Aorta (tissue), 5 donors: ENCODE measurements around the gene TEX54. TPM values are rescaled to one million over a fixed set of nuclear protein-coding genes. Genes with fewer than 3 reads are reported as not detected.
A peak's percentile ranks its signal among the peaks of the same experiment; 100 is the strongest.

Experiments used
- ATAC-seq: fragments of 200-7000 bp; cut with Tn5 transposase; one replicate; pipeline ENCODE4 v1.9.1; 2022; ENCODE audit warnings: moderate library complexity; ENCODE audit not compliant: low FRiP score
- DNase-seq, 2 donors: peaks; one replicate each; pipeline ENCODE4 v3.0.0-alpha.2; 2020
- H3K27ac ChIP-seq, 2 donors: one replicate each; pipeline ENCODE4 v1.5.1; 2013; ENCODE audit warnings: low read length in 2 of 2, mild to moderate bottlenecking in 2 of 2, moderate library complexity in 2 of 2, control low read depth in 1 of 2, inconsistent platforms in 1 of 2, low read depth in 1 of 2
- H3K27me3 ChIP-seq, 2 donors: one replicate each; pipeline ENCODE4 v1.6.1; 2013; ENCODE audit warnings: control low read depth in 1 of 2, low read length in 1 of 2, mild to moderate bottlenecking in 1 of 2, moderate library complexity in 1 of 2; ENCODE audit not compliant: insufficient read depth in 2 of 2, control insufficient read depth in 1 of 2
- H3K36me3 ChIP-seq, 2 donors: one replicate each; pipeline ENCODE4 v1.6.1; 2013; ENCODE audit warnings: control low read depth in 1 of 2, low read length in 1 of 2, mild to moderate bottlenecking in 1 of 2; ENCODE audit not compliant: insufficient read depth in 2 of 2, control insufficient read depth in 1 of 2
- H3K4me1 ChIP-seq, 2 donors: one replicate each; pipeline ENCODE4 v1.6.1; 2013; ENCODE audit warnings: low read length in 2 of 2, control low read depth in 1 of 2, mild to moderate bottlenecking in 1 of 2, moderate library complexity in 1 of 2; ENCODE audit not compliant: insufficient read depth in 2 of 2, control insufficient read depth in 1 of 2
- H3K4me3 ChIP-seq, 2 donors: one replicate each; pipeline ENCODE4 v1.5.1; 2013; ENCODE audit warnings: low read length in 2 of 2, control low read depth in 1 of 2, mild to moderate bottlenecking in 1 of 2
- H3K9me3 ChIP-seq: one replicate; pipeline ENCODE4 v1.6.1; 2013; ENCODE audit warnings: mild to moderate bottlenecking, low read length; ENCODE audit not compliant: control insufficient read depth
- WGBS, 2 donors: extraction: QIAGEN DNeasy Blood & Tissue Kit; methylation state at CpG; one replicate each; pipeline ENCODE4 v1.1.7; 2013; 5-methylcytosine and 5-hydroxymethylcytosine counted together
- intact Hi-C, 2 donors: fragments of 100-400 bp; cut with DNase I; formaldehyde crosslinking; loops; one replicate each; pipeline versions ENCODE4 v1.14.2 to v1.15.0; 2022
- long read RNA-seq, 2 donors: library from polyadenylated mRNA; unstranded; transcript quantifications; one replicate each; pipeline ENCODE4 v2.0.0, GENCODE V29; 2020 to 2021
- polyA plus RNA-seq, 2 donors: library from polyadenylated mRNA; stranded (reverse); fragments of 200-250 nt; gene quantifications; one replicate each; pipeline ENCODE4 v1.2.3, GENCODE V29; 2013
- total RNA-seq, 2 donors: library from RNA; stranded (reverse); fragmentation: NEBNext Ultra II Directional; extraction: Animal tissue kit (Norgen Biotek cat#: 25700); gene quantifications; one replicate each; pipeline ENCODE4 v1.2.1, GENCODE V29; 2021
- donor health status: healthy with polysubstance abuse.
- donor health status: Bipolar disorder and iron deficiency.
- donor health status: DM: no; HTN: no; CAD: no.
- donor health status: DM: no; HTN: no; CAD: no.
- donor health status: DM: yes; HTN: yes; CAD: no.

The TEX54 gene
- total RNA-seq = not detected
- 1 to 10 TPM in 1 of 2 donors, not detected in 1; 5.5 TPM for polyA plus RNA-seq
- long read RNA-seq, donor 1 = 0 reads
- long read RNA-seq, donor 2 = 0 reads

DNA sequence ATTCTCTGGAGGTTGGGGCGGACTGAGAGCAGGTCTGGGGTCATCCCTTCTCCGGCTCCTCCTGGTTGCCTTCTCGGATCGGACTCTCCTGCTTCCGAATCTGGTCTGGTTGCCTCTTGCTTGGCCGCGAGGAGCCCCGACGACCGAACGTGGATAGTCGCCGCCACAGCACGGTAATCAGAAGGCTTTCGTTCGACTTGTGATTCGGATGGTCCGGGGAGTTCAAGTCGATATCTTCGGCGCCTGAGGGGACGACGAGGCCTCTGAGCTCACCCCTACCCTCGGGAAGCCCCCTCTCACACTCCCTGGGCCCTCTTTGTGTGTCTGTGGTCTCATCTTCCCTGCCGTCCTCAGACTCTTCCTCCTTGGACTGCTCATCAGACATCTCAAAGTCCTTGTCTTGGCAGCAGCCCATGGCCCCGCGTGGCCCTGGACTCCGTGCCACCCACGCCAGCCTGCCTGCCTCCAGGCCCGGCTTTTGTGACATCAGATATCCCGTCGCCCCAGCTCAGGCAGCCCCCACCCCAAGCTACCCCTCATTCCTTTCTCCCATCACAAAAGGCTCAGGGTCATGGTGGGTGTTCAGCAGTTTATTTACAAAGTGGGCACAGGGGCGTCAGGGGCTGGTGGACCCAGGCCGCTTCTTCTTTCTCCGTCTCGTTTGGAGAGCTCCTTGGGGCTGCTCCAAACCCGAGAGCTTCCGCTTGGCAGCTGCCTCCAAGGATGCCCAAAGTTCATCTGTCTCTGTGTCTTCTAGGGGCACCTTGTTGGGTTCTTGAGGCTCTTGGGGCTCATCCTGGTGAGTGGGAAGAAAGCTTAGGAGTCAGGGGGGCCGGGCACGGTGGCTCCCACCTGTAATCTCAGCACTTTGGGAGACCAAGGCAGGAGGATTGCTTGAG lies at the start of gene TEX54:
TEX54 (minus strand) TSS at position 506 of the 899 bp plus-strand sequence.
- Histone ChIP-seq H3K36me3 (peaks cover 0 to 10% of the 10 kb centered on the region in 2 donors), H3K27me3 (no peaks in the 10 kb centered on the region), H3K4me3 (peak within 1 kb of the TSS; percentile 69 to 71), H3K27ac (peak within 1 kb of the TSS; percentile 79 to 92), H3K4me1 (no peaks in the 10 kb centered on the region), H3K9me3 (no peaks in the 10 kb centered on the region)
- 6% methylated on average over 40 of the region's 40 CpGs for whole genome bisulfite sequencing, 2 donors
- intact Hi-C loops = loop anchor here in 1 of 2 donors (1.0 to 10.0 kb wide), 3 partner anchors 28 to 128 kb away; partner anchors contain the start of genes BSCL2, GNG3 and TMEM179B
- DNase-seq = peak; percentile 56 to 81
- no peak for ATAC-seq

DNA sequence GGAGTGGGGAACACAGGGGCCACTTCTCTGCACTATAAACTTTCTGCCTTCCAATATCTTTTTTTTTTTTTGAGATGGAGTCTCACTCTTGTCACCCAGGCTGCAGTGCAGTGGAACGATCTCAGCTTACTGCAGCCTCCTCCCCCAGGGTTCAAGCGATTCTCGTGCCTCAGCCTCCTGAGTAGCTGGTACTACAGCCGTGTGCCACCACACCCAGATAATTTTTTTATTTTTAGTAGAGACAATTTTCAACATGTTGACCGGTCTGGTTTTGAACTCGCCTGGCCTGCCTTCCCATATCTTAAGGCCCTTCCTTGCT lies 49.7 kb upstream of the TEX54 start:
- Histone ChIP-seq H3K4me1 (peaks cover 0 to 9% of the 10 kb centered on the region in 2 donors), H3K27ac (no peak overlapping the region), H3K9me3 (no peaks in the 10 kb centered on the region), H3K36me3 (peaks cover 0 to 14% of the 10 kb centered on the region in 2 donors), H3K27me3 (no peaks in the 10 kb centered on the region), H3K4me3 (peak overlapping the region in 1 of 2 donors; percentile 53)
- WGBS, 2 donors = 10 to 12% methylated on average over 6 of the region's 6 CpGs
- ATAC-seq = no peak
- no peak for DNase-seq
- intact Hi-C loops = loop anchor here in 1 of 2 donors (5.0 to 10.0 kb wide), 2 partner anchors 95 to 752 kb away; partner anchors contain the start of gene TMEM179B

DNA sequence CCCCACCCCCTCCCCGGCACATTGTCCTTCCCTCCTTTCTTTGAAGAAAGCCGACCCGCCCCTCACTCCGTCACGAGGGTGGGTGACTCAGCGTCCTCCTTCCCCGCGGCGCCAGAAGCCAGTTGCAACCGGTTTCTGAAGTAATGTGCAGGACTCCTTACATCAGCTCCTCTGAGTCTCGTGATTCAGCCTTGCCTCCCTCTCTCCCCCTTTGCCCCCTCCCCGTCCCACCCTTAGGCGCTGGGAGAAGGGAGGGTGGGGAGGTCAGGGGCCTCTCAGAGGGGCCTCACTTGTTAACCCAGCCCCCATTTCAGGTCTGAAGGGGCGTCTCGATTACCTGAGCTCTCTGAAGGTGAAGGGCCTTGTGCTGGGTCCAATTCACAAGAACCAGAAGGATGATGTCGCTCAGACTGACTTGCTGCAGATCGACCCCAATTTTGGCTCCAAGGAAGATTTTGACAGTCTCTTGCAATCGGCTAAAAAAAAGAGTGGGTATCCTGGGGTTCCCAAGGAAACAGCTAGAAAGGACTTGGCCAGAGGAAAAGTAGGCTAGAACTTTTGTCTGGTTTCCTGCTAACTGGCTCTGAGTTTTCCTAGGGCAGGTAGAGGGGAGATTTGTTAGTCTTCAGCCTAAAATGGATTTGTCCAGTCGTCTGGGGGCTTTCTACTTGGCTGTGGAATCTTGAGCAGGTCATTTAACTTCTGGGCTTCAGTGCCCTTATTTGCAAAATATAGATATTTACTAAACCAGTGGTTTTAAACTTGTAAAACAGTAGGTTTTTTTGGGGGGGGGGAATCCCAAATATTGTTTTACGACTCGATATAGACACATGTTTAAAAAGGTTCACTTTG lies 49.2 kb upstream of the TEX54 start:
- DNase-seq = peak; percentile 98
- intact Hi-C loops = loop anchor here in 1 of 2 donors (5.0 to 10.0 kb wide), 2 partner anchors 95 to 753 kb away; partner anchors contain the start of gene TMEM179B
- no peaks in the 10 kb centered on the region for H3K27me3 ChIP-seq
- H3K36me3 ChIP-seq = peaks cover 0 to 12% of the 10 kb centered on the region in 2 donors
- peak; percentile 91 for ATAC-seq
- H3K4me3 ChIP-seq = peak overlapping the region; percentile 53 to 90
- H3K27ac ChIP-seq = peak overlapping the region in 1 of 2 donors; percentile 88
- no peaks in the 10 kb centered on the region for H3K9me3 ChIP-seq
- 0 to 1% methylated on average over 21 of the region's 21 CpGs for WGBS, 2 donors
- H3K4me1 ChIP-seq = peaks cover 0 to 9% of the 10 kb centered on the region in 2 donors

DNA sequence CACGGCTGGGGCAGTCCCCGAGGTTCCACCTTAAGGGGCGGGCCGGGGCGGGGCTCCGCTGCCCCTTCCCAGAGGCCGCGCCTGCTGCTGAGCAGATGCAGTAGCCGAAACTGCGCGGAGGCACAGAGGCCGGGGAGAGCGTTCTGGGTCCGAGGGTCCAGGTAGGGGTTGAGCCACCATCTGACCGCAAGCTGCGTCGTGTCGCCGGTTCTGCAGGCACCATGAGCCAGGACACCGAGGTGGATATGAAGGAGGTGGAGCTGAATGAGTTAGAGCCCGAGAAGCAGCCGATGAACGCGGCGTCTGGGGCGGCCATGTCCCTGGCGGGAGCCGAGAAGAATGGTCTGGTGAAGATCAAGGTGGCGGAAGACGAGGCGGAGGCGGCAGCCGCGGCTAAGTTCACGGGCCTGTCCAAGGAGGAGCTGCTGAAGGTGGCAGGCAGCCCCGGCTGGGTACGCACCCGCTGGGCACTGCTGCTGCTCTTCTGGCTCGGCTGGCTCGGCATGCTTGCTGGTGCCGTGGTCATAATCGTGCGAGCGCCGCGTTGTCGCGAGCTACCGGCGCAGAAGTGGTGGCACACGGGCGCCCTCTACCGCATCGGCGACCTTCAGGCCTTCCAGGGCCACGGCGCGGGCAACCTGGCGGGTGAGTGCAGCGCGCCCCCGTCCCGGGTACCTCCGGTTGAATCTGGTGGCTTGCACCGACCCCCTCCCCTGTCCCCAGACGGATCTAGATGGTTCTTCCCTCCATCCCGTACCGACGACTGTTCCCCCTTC lies 48.4 kb upstream of the TEX54 start, which contains the start of gene SLC3A2:
SLC3A2 (plus strand) TSS at position 94 of the 776 bp plus-strand sequence; CDS start at position 222, 128 bp downstream.
- intact Hi-C loops = loop anchor here in 1 of 2 donors (1.0 to 10.0 kb wide), 3 partner anchors 40 to 754 kb away; partner anchors contain the start of gene TMEM179B
- peak within 1 kb of the TSS; percentile 53 to 90 for H3K4me3 ChIP-seq
- H3K9me3 ChIP-seq = no peaks in the 10 kb centered on the region
- WGBS, 2 donors = 0% methylated on average over 52 to 69 of the region's 69 CpGs
- peaks cover 0 to 9% of the 10 kb centered on the region in 2 donors for H3K4me1 ChIP-seq
- peak; percentile 93 to 96 for DNase-seq
- H3K27me3 ChIP-seq = no peaks in the 10 kb centered on the region
- peak; percentile 94 for ATAC-seq
- H3K27ac ChIP-seq = peak within 1 kb of the TSS; percentile 68 to 98
- peaks cover 0 to 6% of the 10 kb centered on the region in 2 donors for H3K36me3 ChIP-seq

DNA sequence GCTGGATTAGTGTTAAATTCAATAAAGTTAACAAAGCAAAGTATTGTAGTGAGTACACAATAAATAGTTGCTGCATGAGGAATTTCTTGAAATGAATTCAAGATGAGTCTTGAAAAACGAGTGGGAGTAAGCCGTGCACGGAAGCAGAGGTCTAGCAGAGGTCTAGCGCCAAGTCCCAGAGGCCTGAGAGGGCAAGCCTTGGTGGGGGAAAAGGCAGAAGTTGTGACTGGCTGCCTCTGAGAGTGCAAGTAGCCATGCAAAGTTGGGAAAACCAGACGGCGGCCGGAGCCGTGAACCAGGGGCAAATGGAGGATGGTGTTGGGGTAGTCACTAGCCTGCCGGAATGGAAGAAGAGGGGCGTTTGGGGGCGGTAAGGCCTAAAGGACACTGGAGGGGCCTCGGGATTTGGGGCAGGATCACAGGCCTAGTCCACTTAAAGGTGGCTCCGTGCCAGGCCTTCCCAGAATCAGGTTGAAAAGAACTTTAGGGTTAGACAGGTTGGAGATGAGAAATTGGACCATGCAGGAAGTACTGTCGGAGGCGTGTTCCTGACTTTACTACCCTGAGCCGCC lies 47.7 kb upstream of the TEX54 start:
- peak overlapping the region; percentile 53 to 90 for H3K4me3 ChIP-seq
- peaks cover 0 to 5% of the 10 kb centered on the region in 2 donors for H3K36me3 ChIP-seq
- ATAC-seq (peak; percentile 47), DNase-seq (peak; percentile 87 to 88)
- intact Hi-C loops = loop anchor here in 1 of 2 donors (1.0 to 10.0 kb wide), 3 partner anchors 39 to 754 kb away; partner anchors contain the start of gene TMEM179B
- H3K27ac ChIP-seq = peak overlapping the region; percentile 20 to 98
- H3K27me3 ChIP-seq = no peaks in the 10 kb centered on the region
- no peaks in the 10 kb centered on the region for H3K9me3 ChIP-seq
- 0 to 1% methylated on average over 16 of the region's 16 CpGs for WGBS, 2 donors
- H3K4me1 ChIP-seq = peaks cover 0 to 9% of the 10 kb centered on the region in 2 donors

DNA sequence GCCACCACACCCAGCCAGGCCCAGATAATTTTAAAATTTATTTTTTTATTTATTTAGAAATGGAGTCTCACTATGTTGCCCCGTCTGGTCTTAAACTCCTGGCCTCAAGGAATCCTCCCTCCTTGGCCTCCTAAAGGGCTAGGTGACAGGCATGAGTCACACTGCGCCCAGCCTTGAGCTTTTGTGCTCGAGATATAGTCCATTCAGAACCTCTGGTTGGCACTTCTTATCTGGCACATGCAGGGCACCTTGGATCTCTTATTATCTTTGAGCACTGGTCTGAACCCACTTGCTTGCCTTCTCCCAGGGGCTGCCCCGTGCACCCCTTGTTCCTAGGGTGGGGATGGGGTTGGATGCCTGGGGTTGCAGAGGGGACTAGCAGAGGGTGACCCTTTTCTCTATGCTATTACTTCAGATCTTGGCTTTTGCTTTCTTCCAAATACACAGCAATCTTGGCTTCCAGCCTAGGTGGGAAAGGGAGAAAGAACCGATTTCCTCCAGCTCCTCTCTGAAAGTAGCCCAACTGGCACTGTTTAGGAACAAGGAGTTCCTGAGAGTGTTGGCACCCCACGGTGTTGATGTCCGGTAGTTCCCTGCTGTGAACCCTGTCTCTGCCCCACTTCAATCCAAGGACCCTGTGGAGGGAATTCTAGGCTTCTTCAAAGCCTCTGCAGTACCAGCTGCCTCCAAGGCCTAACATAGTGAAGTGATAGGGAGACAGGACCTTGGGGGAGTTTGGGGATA lies 46.8 kb upstream of the TEX54 start:
- H3K9me3 ChIP-seq = no peaks in the 10 kb centered on the region
- peaks cover 0 to 9% of the 10 kb centered on the region in 2 donors for H3K4me1 ChIP-seq
- 21 to 22% methylated on average over 7 of the region's 7 CpGs for WGBS, 2 donors
- DNase-seq = no peak
- H3K4me3 ChIP-seq = no peak overlapping the region
- H3K27ac ChIP-seq = peak overlapping the region; percentile 68 to 98
- H3K36me3 ChIP-seq = peaks cover 0 to 2% of the 10 kb centered on the region in 2 donors
- ATAC-seq = no peak
- intact Hi-C loops = no loop called here
- no peaks in the 10 kb centered on the region for H3K27me3 ChIP-seq

DNA sequence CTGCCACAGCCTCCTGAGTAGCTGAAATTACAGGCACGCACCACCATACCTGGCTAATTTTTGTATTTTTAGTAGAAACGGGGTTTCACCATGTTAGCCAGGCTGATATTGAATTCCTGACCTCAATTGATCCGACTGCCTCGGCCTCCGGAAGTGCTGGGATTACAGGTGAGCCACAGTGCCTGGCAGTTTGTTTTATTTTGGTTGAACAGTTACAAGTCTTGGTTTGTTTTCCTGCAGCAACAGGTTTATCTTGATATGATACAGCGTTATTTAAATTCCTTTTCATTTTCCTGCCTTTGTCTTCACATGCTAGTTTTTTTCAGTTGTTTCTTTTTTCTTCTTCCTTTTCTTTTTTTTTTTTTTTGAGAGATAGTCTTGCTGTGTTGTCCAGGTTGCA lies 44.1 kb upstream of the TEX54 start:
- ATAC-seq = no peak
- H3K36me3 ChIP-seq = no peaks in the 10 kb centered on the region
- H3K4me1 ChIP-seq = peaks cover 0 to 3% of the 10 kb centered on the region in 2 donors
- DNase-seq = no peak
- WGBS, 2 donors = 93 to 94% methylated on average over 6 of the region's 6 CpGs
- no peaks in the 10 kb centered on the region for H3K27me3 ChIP-seq
- H3K27ac ChIP-seq = no peak overlapping the region
- no peaks in the 10 kb centered on the region for H3K9me3 ChIP-seq
- intact Hi-C loops = no loop called here
- no peak overlapping the region for H3K4me3 ChIP-seq
